K562 (cell line): ENCODE results near the gene MPG. TPM values are rescaled to one million over a fixed set of nuclear protein-coding genes. Genes with fewer than 3 reads are reported as not detected.

Experiments
- ESRRA ChIP-seq: fragments of 450-650 bp; IDR thresholded peaks from 2 replicates; pipeline ENCODE4 v1.6.1; 2014; ENCODE audit warnings: low read depth, mild to moderate bottlenecking, moderate library complexity, borderline replicate concordance
- HNRNPLL ChIP-seq: fragments of 200-400 bp; formaldehyde crosslinking; IDR thresholded peaks from 2 replicates; pipeline ENCODE4 v1.6.1; 2017; ENCODE audit warnings: low read length, low read depth, mild to moderate bottlenecking; ENCODE audit not compliant: poor library complexity, severe bottlenecking
- SMAD1 ChIP-seq: fragments of 150-350 bp; IDR thresholded peaks from 2 replicates; pipeline ENCODE4 v1.6.1; 2014; ENCODE audit warnings: low read length, low read depth; ENCODE audit not compliant: partially characterized antibody
- STAT5A ChIP-seq: IDR thresholded peaks from 2 replicates; pipeline ENCODE4 v1.6.1; 2012; ENCODE audit warnings: low read length, inconsistent platforms, borderline replicate concordance
- TAF1 ChIP-seq: IDR thresholded peaks from 2 replicates; pipeline ENCODE4 v1.6.1; 2011; ENCODE audit warnings: mild to moderate bottlenecking, low read length, moderate library complexity; ENCODE audit not compliant: insufficient read depth, control insufficient read depth, severe bottlenecking; ENCODE audit errors: extremely low read depth
- polyA plus RNA-seq, 8 experiments: library from polyadenylated mRNA; depleted of rRNA in 4 of 8; stranded (reverse) in 5 of 8; unstranded in 3 of 8; fragments of >200 nt; fragmentation: Nextera tagmentation in 2 of 8; fragmentation: Illumina TruSeq in 1 of 8; extraction: Ambion mirVana in 2 of 8; extraction: Trizol in 1 of 8; gene quantifications; 2 replicates each; pipeline versions ENCODE4 v1.2.1 to v1.2.3, GENCODE V29; 2011 to 2014; ENCODE audit warnings: inconsistent platforms in 1 of 8, missing spikeins in 1 of 8
- total RNA-seq, 7 experiments: library from RNA; depleted of rRNA in 6 of 7; stranded (reverse); fragments of >200 nt in 6 of 7; fragmentation: Illumina TruSeq in 2 of 7; extraction: Trizol in 2 of 7; gene quantifications; 2 replicates each; pipeline versions ENCODE4 v1.2.1 to v1.2.3, GENCODE V29; 2011 to 2021; ENCODE audit warnings: low replicate concordance in 1 of 7
- TF ChIP-seq, protein P1 (sequence below): sonication (generic); formaldehyde crosslinking; IDR thresholded peaks from 2 replicates; pipeline ENCODE4 v1.8.0; 2023; ENCODE audit warnings: missing genetic modification reagents, mild to moderate bottlenecking, borderline replicate concordance
- TF ChIP-seq, protein P2 (sequence below): sonication (generic); formaldehyde crosslinking; IDR thresholded peaks from 2 replicates; pipeline ENCODE4 v1.8.0; 2022; ENCODE audit warnings: mild to moderate bottlenecking, missing genetic modification reagents
- TF ChIP-seq, protein P3 (sequence below), 3 experiments: IDR thresholded peaks in 2 of 3; conservative IDR thresholded peaks in 1 of 3; 2 replicates each; pipeline ENCODE4 v1.5.1; 2011 to 2012; ENCODE audit warnings: low read length in 3 of 3, mild to moderate bottlenecking in 3 of 3, control low read depth in 2 of 3, improper control_type of control experiment in 1 of 3, inconsistent platforms in 1 of 3, low read depth in 1 of 3, mixed read lengths in 1 of 3, moderate library complexity in 1 of 3; ENCODE audit not compliant: insufficient read depth in 2 of 3
- TF ChIP-seq, protein P4 (sequence below): fragments of 450-650 bp; IDR thresholded peaks from 2 replicates; pipeline ENCODE4 v1.6.1; 2017; ENCODE audit warnings: antibody characterized with exemption

Gene MPG
- total and polyA plus RNA-seq, 9 of the 15 experiments (the other 6 are each of a cell fraction or from before 2014, with no cell fraction given), result 0.42 to 226 (median 36.2) TPM

DNA sequence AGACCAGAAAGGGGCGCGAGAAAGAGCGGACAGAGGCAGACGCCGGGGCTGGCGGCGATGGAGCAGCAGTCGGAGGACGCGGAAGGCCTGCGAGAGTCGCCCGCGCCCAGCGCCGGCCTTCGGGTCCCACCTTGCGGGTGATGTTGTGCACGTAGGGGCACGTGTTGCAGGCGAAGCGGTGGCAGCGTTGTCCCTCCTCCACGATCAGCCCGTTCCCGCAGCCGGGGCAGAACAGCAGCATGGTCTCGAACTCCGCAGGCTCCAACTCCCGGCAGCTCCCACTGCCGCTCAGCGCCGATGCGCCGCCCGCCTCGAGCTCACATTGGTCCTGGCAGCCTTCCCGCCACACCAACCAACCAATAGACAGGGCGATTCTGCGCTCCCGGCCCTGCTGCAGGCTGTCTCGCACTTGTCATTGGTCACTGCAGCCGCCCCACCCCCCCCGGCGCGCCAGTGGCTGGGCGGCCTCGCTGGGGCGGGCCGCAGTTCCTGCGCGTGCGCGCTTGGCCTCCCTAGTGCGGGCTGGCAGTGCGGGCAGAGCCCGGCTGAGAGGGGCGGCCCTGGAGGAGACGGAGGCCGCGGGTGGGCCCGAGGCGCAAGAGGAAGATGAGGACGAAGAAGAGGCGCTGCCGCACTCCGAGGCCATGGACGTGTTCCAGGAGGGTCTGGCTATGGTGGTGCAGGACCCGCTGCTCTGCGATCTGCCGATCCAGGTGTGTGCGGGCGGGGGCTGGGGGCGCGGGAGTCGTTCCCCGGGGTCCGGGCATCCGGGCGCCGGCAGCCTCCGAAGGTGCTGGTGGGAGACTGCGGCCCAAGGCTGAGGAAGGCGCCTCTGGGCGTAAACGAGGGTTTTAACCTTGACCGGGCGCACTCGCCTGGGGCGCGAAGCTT lies 24.4 kb upstream of the MPG start, which contains the start of the genes POLR3K and SNRNP25 (continued):
- TF ChIP-seq, protein P1, sequence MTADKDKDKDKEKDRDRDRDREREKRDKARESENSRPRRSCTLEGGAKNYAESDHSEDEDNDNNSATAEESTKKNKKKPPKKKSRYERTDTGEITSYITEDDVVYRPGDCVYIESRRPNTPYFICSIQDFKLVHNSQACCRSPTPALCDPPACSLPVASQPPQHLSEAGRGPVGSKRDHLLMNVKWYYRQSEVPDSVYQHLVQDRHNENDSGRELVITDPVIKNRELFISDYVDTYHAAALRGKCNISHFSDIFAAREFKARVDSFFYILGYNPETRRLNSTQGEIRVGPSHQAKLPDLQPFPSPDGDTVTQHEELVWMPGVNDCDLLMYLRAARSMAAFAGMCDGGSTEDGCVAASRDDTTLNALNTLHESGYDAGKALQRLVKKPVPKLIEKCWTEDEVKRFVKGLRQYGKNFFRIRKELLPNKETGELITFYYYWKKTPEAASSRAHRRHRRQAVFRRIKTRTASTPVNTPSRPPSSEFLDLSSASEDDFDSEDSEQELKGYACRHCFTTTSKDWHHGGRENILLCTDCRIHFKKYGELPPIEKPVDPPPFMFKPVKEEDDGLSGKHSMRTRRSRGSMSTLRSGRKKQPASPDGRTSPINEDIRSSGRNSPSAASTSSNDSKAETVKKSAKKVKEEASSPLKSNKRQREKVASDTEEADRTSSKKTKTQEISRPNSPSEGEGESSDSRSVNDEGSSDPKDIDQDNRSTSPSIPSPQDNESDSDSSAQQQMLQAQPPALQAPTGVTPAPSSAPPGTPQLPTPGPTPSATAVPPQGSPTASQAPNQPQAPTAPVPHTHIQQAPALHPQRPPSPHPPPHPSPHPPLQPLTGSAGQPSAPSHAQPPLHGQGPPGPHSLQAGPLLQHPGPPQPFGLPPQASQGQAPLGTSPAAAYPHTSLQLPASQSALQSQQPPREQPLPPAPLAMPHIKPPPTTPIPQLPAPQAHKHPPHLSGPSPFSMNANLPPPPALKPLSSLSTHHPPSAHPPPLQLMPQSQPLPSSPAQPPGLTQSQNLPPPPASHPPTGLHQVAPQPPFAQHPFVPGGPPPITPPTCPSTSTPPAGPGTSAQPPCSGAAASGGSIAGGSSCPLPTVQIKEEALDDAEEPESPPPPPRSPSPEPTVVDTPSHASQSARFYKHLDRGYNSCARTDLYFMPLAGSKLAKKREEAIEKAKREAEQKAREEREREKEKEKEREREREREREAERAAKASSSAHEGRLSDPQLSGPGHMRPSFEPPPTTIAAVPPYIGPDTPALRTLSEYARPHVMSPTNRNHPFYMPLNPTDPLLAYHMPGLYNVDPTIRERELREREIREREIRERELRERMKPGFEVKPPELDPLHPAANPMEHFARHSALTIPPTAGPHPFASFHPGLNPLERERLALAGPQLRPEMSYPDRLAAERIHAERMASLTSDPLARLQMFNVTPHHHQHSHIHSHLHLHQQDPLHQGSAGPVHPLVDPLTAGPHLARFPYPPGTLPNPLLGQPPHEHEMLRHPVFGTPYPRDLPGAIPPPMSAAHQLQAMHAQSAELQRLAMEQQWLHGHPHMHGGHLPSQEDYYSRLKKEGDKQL (CRISPR knock-in tag), result no peak
- TF ChIP-seq SMAD1, result no peak
- TF ChIP-seq TAF1, result peak; percentile 83
- TF ChIP-seq, protein P2, sequence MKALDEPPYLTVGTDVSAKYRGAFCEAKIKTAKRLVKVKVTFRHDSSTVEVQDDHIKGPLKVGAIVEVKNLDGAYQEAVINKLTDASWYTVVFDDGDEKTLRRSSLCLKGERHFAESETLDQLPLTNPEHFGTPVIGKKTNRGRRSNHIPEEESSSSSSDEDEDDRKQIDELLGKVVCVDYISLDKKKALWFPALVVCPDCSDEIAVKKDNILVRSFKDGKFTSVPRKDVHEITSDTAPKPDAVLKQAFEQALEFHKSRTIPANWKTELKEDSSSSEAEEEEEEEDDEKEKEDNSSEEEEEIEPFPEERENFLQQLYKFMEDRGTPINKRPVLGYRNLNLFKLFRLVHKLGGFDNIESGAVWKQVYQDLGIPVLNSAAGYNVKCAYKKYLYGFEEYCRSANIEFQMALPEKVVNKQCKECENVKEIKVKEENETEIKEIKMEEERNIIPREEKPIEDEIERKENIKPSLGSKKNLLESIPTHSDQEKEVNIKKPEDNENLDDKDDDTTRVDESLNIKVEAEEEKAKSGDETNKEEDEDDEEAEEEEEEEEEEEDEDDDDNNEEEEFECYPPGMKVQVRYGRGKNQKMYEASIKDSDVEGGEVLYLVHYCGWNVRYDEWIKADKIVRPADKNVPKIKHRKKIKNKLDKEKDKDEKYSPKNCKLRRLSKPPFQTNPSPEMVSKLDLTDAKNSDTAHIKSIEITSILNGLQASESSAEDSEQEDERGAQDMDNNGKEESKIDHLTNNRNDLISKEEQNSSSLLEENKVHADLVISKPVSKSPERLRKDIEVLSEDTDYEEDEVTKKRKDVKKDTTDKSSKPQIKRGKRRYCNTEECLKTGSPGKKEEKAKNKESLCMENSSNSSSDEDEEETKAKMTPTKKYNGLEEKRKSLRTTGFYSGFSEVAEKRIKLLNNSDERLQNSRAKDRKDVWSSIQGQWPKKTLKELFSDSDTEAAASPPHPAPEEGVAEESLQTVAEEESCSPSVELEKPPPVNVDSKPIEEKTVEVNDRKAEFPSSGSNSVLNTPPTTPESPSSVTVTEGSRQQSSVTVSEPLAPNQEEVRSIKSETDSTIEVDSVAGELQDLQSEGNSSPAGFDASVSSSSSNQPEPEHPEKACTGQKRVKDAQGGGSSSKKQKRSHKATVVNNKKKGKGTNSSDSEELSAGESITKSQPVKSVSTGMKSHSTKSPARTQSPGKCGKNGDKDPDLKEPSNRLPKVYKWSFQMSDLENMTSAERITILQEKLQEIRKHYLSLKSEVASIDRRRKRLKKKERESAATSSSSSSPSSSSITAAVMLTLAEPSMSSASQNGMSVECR (CRISPR knock-in tag), result peak; percentile 66; the same call in 1 of the 2 replicates
- TF ChIP-seq, protein P3, sequence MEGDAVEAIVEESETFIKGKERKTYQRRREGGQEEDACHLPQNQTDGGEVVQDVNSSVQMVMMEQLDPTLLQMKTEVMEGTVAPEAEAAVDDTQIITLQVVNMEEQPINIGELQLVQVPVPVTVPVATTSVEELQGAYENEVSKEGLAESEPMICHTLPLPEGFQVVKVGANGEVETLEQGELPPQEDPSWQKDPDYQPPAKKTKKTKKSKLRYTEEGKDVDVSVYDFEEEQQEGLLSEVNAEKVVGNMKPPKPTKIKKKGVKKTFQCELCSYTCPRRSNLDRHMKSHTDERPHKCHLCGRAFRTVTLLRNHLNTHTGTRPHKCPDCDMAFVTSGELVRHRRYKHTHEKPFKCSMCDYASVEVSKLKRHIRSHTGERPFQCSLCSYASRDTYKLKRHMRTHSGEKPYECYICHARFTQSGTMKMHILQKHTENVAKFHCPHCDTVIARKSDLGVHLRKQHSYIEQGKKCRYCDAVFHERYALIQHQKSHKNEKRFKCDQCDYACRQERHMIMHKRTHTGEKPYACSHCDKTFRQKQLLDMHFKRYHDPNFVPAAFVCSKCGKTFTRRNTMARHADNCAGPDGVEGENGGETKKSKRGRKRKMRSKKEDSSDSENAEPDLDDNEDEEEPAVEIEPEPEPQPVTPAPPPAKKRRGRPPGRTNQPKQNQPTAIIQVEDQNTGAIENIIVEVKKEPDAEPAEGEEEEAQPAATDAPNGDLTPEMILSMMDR (IDR thresholded peaks at IDR 0.05 in 2 of 3, conservative IDR thresholded peaks at IDR 0.05 in 1 of 3; ENCODE audit: insufficient read depth in 2 of 3, low read depth in 1 of 3, low read length in 3 of 3), result 0 out of 6 replicates have a peak, but pooled peaks of 1 of the 3 experiments have one; percentile 6
- TF ChIP-seq ESRRA, result no peak; the same call in 1 of the 2 replicates
- no peak for TF ChIP-seq STAT5A
- TF ChIP-seq HNRNPLL, result peak; percentile 76
- TF ChIP-seq, protein P4, sequence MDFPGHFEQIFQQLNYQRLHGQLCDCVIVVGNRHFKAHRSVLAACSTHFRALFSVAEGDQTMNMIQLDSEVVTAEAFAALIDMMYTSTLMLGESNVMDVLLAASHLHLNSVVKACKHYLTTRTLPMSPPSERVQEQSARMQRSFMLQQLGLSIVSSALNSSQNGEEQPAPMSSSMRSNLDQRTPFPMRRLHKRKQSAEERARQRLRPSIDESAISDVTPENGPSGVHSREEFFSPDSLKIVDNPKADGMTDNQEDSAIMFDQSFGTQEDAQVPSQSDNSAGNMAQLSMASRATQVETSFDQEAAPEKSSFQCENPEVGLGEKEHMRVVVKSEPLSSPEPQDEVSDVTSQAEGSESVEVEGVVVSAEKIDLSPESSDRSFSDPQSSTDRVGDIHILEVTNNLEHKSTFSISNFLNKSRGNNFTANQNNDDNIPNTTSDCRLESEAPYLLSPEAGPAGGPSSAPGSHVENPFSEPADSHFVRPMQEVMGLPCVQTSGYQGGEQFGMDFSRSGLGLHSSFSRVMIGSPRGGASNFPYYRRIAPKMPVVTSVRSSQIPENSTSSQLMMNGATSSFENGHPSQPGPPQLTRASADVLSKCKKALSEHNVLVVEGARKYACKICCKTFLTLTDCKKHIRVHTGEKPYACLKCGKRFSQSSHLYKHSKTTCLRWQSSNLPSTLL, result no peak
